ENCODE data around the gene ALKBH3.

ALKBH3 gene

GRCh38 chr11:43957571-43957970, 76.9 kb downstream of the ALKBH3 start:
- FAIRE-seq (no peak), DNase-seq (ENCODE audit: insufficient read length, low spot score) (no peak)

- DNase-seq (ENCODE audit: insufficient read length, low spot score), result no peak
- FAIRE-seq, result no peak
Observed at GRCh38 chr11:43959321-43959995, 78.8 kb downstream of the ALKBH3 start.

- no peak for DNase-seq (ENCODE audit: insufficient read length, low spot score)
- no peak for FAIRE-seq
Observed at GRCh38 chr11:43962383-43963278, 82.0 kb downstream of the ALKBH3 start.

GRCh38 chr11:43963279-43963620, 82.6 kb downstream of the ALKBH3 start:
- FAIRE-seq (no peak), DNase-seq (ENCODE audit: insufficient read length, low spot score) (no peak)

- FAIRE-seq, result no peak
- DNase-seq (ENCODE audit: insufficient read length, low spot score), result no peak
Observed at GRCh38 chr11:43967661-43968060, 87.0 kb downstream of the ALKBH3 start.

- DNase-seq (ENCODE audit: insufficient read length, low spot score), result no peak
- FAIRE-seq, result no peak
Observed at GRCh38 chr11:43968719-43969118, 88.1 kb downstream of the ALKBH3 start.

- no peak for FAIRE-seq
- no peak for DNase-seq (ENCODE audit: insufficient read length, low spot score)
Observed at GRCh38 chr11:43969543-43969942, 88.9 kb downstream of the ALKBH3 start.
